ENCODE results near the gene NKG7.

Gene NKG7

DNA sequence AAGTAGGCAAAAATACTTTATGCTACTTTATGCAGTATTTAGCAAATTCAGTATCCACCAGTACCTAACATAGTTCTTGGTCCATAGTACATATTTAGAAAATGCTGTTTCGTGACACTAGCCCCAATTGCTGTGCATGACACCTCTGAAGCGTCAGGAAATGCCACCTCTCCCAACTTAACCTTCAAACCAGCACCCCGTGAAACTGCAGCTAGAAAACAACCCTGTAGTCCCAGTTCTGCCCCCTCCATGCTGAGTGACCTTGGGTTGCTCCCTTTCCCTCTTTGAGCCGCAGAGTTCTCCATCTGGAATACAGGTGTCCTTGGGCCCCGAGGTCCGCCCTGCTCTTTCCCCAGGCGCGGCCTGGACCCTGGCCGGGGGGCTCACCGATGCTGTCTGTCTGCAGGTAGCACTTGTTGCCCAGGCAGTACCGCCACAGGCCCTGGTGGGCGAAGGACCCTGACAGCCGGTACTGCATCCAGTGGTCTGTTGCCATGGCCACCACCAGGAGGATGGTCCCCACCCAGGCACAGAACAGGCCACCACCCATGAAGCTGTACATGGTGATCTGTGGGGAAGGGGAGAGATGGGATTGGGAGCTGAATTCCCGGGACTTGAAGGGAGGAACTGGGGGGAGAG, 14.5 kb upstream of the NKG7 start:
- Histone ChIP-seq H3F3A (ENCODE audit: insufficient read depth, low read length) (no peaks in the 10 kb centered on the region), H2AFZ (ENCODE audit: low read length) (no peak overlapping the region), H3K4me2 (ENCODE audit: low read length) (no peak overlapping the region), H4K20me1 (ENCODE audit: insufficient read depth, low read length) (no peaks in the 10 kb centered on the region), H3K27me3 (ENCODE audit: insufficient read depth, low read length) (peaks cover 6% of the 10 kb centered on the region; the same call in 1 of the 2 replicates), H3K79me2 (ENCODE audit: insufficient read depth, low read length) (no peaks in the 10 kb centered on the region), H3K4me3 (ENCODE audit: low read depth, low read length, poor library complexity, severe bottlenecking) (no peak overlapping the region), H3K9me3 (ENCODE audit: low read length) (no peaks in the 10 kb centered on the region), H3K36me3 (ENCODE audit: insufficient read depth, low read length) (no peaks in the 10 kb centered on the region), H3K9ac (ENCODE audit: low read length) (no peak overlapping the region), H3K9me2 (ENCODE audit: low read depth, low read length) (no peaks in the 10 kb centered on the region), H3K4me1 (ENCODE audit: insufficient read depth, low read length, severe bottlenecking) (peaks cover 20% of the 10 kb centered on the region), H3K27ac (ENCODE audit: low read depth, low read length, poor library complexity, severe bottlenecking) (no peak overlapping the region)
- TF ChIP-seq, protein P1, sequence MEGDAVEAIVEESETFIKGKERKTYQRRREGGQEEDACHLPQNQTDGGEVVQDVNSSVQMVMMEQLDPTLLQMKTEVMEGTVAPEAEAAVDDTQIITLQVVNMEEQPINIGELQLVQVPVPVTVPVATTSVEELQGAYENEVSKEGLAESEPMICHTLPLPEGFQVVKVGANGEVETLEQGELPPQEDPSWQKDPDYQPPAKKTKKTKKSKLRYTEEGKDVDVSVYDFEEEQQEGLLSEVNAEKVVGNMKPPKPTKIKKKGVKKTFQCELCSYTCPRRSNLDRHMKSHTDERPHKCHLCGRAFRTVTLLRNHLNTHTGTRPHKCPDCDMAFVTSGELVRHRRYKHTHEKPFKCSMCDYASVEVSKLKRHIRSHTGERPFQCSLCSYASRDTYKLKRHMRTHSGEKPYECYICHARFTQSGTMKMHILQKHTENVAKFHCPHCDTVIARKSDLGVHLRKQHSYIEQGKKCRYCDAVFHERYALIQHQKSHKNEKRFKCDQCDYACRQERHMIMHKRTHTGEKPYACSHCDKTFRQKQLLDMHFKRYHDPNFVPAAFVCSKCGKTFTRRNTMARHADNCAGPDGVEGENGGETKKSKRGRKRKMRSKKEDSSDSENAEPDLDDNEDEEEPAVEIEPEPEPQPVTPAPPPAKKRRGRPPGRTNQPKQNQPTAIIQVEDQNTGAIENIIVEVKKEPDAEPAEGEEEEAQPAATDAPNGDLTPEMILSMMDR (IDR thresholded peaks at IDR 0.05; ENCODE audit: low read length): no peak
- TF ChIP-seq EZH2 (IDR thresholded peaks at IDR 0.05; ENCODE audit: borderline replicate concordance, low read length): no peak

DNA sequence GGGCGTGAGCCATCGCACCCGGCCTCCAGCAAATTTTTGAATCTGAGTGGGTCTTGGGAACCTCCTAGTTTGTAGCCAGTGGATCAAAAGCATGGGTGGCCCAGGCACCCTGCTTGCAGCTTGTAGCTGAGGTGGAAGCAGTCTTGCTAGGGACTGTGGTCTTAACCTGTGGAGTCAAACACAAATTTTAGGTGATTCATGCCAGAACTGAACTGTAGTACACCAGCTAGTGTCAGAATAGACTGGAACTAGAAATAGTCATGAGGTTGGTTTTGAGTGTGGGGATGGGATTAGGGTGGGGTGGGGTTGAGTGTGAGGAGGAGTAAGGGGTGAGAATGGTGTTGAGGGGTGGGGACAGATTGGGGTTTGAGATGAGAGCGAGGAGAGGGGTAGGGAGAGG, 9.6 kb upstream of the NKG7 start:
- Histone ChIP-seq H3K36me3 (ENCODE audit: insufficient read depth, low read length) (no peaks in the 10 kb centered on the region; the same call in 1 of the 2 replicates), H3K27ac (ENCODE audit: low read depth, low read length, poor library complexity, severe bottlenecking) (no peak overlapping the region), H3K9ac (ENCODE audit: low read length) (no peak overlapping the region), H3K27me3 (ENCODE audit: insufficient read depth, low read length) (peaks cover 12% of the 10 kb centered on the region; the same call in 1 of the 2 replicates), H3K9me3 (ENCODE audit: low read length) (no peaks in the 10 kb centered on the region), H3K4me2 (ENCODE audit: low read length) (no peak overlapping the region), H3K4me1 (ENCODE audit: insufficient read depth, low read length, severe bottlenecking) (no peaks in the 10 kb centered on the region), H3F3A (ENCODE audit: insufficient read depth, low read length) (no peaks in the 10 kb centered on the region), H4K20me1 (ENCODE audit: insufficient read depth, low read length) (no peaks in the 10 kb centered on the region), H3K4me3 (ENCODE audit: low read depth, low read length, poor library complexity, severe bottlenecking) (no peak overlapping the region), H3K79me2 (ENCODE audit: insufficient read depth, low read length) (no peaks in the 10 kb centered on the region), H2AFZ (ENCODE audit: low read length) (no peak overlapping the region), H3K9me2 (ENCODE audit: low read depth, low read length) (no peaks in the 10 kb centered on the region)
- no peak for TF ChIP-seq EZH2 (IDR thresholded peaks at IDR 0.05; ENCODE audit: borderline replicate concordance, low read length)
- TF ChIP-seq, protein P1 (IDR thresholded peaks at IDR 0.05; ENCODE audit: low read length): no peak

DNA sequence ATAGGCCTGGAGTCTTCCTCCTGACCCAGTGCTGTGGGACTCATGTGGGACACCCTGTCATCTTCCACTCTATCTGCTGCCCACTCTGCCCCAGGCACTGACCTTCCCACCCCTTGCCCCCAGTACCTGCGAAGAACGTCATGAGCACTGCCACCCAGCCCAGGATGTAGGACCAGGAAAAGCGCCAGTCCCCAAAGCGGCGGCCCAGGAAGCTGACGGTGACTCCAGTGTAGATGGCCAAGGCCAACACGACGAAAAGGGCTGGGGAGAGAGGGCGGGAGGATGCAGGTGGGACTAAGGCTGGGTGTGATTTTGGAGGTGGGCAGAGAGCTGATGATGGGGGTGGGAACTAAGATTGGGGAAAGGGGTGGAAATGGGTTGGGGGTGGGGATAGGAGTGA, 7.9 kb upstream of the NKG7 start:
- H3K9me2 ChIP-seq (ENCODE audit: low read depth, low read length): no peaks in the 10 kb centered on the region
- H3K4me2 ChIP-seq (ENCODE audit: low read length): no peak overlapping the region
- TF ChIP-seq EZH2 (IDR thresholded peaks at IDR 0.05; ENCODE audit: borderline replicate concordance, low read length): no peak
- TF ChIP-seq, protein P1 (IDR thresholded peaks at IDR 0.05; ENCODE audit: low read length): no peak
- no peak overlapping the region for H2AFZ ChIP-seq (ENCODE audit: low read length)
- no peak overlapping the region for H3K27ac ChIP-seq (ENCODE audit: low read depth, low read length, poor library complexity, severe bottlenecking)
- H3K9me3 ChIP-seq (ENCODE audit: low read length): no peaks in the 10 kb centered on the region
- H3K79me2 ChIP-seq (ENCODE audit: insufficient read depth, low read length): no peaks in the 10 kb centered on the region
- peaks cover 12% of the 10 kb centered on the region; the same call in 1 of the 2 replicates for H3K27me3 ChIP-seq (ENCODE audit: insufficient read depth, low read length)
- H4K20me1 ChIP-seq (ENCODE audit: insufficient read depth, low read length): no peaks in the 10 kb centered on the region
- no peak overlapping the region for H3K4me3 ChIP-seq (ENCODE audit: low read depth, low read length, poor library complexity, severe bottlenecking)
- no peaks in the 10 kb centered on the region for H3F3A ChIP-seq (ENCODE audit: insufficient read depth, low read length)
- H3K4me1 ChIP-seq (ENCODE audit: insufficient read depth, low read length, severe bottlenecking): no peaks in the 10 kb centered on the region
- no peaks in the 10 kb centered on the region; the same call in 1 of the 2 replicates for H3K36me3 ChIP-seq (ENCODE audit: insufficient read depth, low read length)
- no peak overlapping the region for H3K9ac ChIP-seq (ENCODE audit: low read length)

All from OCI-LY1 (cell line).